Stimulated activated naive CD8-positive, alpha-beta T cell treated with anti-CD3 and anti-CD28 coated beads, Interleukin-15, Interleukin-2, amounts not matched to agents 100 U/mL and 50 U/mL, for 24 hours (primary cell): ENCODE measurements around the gene MRM2.

Source experiments
- ATAC-seq: fragments of 150-1000 bp; cut with Tn5 transposase; one replicate; pipeline ENCODE4 v1.10.0; 2021
- DNase-seq: peaks from one replicate; pipeline ENCODE4 v3.0.0; 2021

The MRM2 gene

DNA sequence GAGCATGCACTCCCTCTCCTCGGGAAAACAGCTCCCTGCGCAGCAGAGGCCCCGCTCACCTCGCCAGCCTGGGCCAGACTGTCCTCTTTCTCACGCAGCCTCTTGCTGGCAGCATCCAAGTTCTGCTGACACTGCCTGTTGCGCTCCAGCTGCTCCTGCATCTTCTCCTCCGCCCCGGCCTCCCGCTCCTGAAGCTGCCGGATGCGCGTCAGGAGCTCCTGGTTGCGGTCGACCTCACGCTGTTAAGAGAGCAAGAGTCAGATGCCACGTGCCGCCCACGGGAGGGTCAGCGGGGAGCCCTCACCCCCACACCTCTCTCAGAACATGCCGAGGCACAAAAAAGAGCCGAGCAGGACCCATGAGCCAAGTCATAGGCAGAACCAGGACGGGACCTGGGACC is 19.5 kb downstream of the MRM2 start:
- DNase-seq (no peak), ATAC-seq (no peak)

DNA sequence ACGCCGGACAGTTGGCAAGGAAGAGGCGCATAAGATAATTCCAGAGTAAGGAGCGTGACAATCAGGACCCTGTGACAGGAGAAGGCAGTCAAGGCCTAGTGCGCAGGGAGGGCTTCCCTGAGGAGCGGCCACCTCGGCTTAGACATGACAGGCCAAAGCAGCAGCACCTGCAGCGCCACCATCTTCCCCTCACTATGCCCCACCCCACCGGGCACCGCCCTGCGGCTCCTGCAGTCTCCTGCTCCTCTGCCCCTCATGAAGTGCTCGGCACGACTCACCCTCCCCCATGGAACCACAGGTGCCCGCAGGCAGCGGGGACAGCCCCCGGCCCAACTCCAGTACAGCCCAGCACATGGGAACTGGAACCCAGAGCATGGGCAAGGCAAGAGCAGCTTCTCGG is 21.1 kb downstream of the MRM2 start:
- no peak for DNase-seq
- ATAC-seq, result no peak

DNA sequence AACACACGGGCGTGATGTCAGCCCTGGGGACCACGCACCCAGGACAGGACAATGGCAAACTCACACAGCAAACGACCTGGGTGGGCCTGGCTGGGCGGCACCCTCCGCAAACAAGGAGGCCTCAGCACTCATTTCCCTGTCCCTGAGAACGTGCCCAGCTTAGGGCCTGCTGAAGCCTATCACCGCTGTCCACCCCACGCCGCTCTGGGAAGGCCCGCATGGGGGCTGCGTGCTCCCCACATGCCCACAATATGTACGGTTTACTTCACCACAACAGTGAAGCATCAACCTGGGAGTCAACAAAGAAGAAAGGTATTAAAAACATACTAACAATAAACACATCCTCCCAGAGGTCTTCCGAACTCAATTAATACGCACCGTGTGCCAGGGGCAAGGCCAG is 21.5 kb downstream of the MRM2 start:
- no peak for DNase-seq
- ATAC-seq, result no peak

DNA sequence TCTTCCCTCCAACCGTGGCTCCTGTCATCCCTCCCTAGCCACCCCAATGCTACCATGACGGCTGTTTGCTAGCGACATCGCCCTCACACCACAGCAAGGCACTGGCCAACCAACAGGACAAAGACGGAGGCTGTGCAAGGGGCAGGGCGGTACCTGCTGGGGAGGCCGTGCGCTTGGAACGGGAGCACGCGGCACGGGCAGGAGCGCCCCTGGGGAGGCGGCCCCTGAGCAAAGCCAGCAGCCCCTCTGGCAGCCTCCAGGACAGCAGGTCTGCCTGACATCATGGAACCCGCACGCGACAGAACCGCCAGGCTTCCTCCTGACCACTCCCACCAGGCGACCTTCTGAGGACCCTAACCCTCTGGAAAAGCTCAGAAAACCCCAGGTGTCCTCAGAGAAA is 22.0 kb downstream of the MRM2 start:
- DNase-seq, result no peak
- ATAC-seq, result no peak

- DNase-seq (no peak), ATAC-seq (no peak)
Measured at GRCh38 chr7:2219606-2220005, 22.4 kb downstream of the MRM2 start.

- DNase-seq, result no peak
Measured at GRCh38 chr7:2219136-2219535, 22.9 kb downstream of the MRM2 start.

GRCh38 chr7:2218444-2218785 is 23.6 kb downstream of the MRM2 start:
- no peak for DNase-seq
- ATAC-seq, result no peak

More at GRCh38 chr7:2219136-2219535, 22.9 kb downstream of the MRM2 start:
- ATAC-seq, result no peak

GRCh38 chr7:2217716-2218443 is 24.1 kb downstream of the MRM2 start:
- ATAC-seq (no peak), DNase-seq (no peak)

DNA sequence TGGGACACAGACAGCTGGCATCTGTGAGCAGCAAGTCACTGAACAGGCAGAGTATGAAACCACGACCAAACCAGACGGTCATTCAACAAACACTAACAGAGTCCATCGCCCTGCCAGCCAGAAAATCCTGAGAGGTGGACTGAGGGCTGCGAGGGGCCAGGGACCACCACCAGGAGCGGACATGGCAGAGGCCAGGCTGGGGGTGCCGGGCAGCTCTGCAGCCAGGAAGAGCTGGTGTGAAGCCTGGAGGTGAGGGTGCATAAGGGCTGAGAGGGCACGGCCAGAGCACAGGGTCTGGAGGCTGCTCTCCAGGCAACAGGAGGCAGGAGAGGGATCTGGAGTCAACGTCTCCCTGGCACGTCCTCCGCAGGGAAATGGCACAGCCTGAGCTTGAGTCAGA is 24.8 kb downstream of the MRM2 start:
- ATAC-seq (no peak), DNase-seq (no peak)

DNA sequence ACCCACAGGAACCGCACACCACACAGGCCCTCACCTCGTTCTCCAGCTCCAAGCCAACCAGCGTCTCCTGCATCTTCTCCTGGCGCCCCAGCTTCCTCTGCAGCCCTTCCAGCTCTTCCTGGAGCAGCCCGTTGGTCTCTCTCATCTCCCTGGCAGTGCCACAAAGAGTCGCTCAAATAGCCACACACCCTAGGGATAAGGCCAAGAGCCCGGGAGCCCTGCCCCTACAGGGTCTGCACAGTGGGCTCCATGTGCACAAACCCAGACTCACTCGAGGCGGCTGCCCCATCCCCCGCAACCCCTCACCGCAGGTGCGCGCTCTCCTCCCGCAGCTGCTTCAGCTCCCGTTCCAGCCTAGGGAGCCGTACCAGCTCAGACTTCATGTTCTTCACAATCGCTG is 26.2 kb downstream of the MRM2 start:
- DNase-seq (no peak), ATAC-seq (no peak)

GRCh38 chr7:2214636-2215035 is 27.4 kb downstream of the MRM2 start:
- ATAC-seq (peak; percentile 57), DNase-seq (no peak)

DNA sequence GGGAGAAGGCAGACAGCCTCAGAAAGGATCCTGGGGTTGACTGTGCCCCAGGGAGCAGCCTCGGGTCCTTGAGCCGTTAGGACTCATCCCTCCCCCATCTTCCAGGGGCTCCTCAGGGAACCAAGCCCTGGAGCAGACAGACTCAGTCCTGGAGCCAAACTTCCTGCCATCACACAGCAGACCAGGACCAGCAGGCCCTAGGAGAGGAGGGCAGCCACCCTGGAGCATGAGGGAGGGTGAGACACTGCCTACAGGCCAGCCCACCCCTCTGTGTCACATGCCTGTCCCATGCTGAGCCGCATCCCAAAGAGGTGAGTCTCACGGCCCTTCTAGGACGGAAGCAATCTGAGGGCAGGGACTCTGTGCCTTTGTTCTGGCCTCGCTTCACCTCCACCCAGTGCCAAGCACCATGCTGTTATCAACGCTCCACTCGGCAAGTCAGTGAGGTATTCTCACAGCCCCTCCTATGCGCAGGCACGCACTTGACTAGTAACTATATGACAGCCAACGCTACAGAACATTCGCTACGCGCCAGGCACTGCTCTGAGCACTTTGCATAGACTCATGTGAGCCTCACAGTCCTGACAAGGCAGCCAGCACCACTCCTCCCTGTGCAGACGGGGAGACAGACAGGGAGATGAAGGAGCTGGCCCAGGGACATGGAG is 28.3 kb downstream of the MRM2 start:
- no peak for DNase-seq
- ATAC-seq, result no peak

- no peak for DNase-seq
Measured at GRCh38 chr7:2212906-2213305, 29.1 kb downstream of the MRM2 start.

GRCh38 chr7:2211926-2212325 is 30.1 kb downstream of the MRM2 start:
- ATAC-seq (no peak), DNase-seq (no peak)

More at GRCh38 chr7:2212906-2213305, 29.1 kb downstream of the MRM2 start:
- ATAC-seq, result no peak

GRCh38 chr7:2211259-2211880 is 30.6 kb downstream of the MRM2 start:
- ATAC-seq (no peak), DNase-seq (no peak)

- DNase-seq (no peak), ATAC-seq (no peak)
Measured at GRCh38 chr7:2210551-2211258, 31.3 kb downstream of the MRM2 start.

- no peak for ATAC-seq
Measured at GRCh38 chr7:2209961-2210323, 32.1 kb downstream of the MRM2 start.

GRCh38 chr7:2209146-2209960 is 32.7 kb downstream of the MRM2 start:
- DNase-seq, result peak; percentile 47

More at GRCh38 chr7:2209961-2210323, 32.1 kb downstream of the MRM2 start:
- DNase-seq, result no peak

GRCh38 chr7:2208712-2209111 is 33.3 kb downstream of the MRM2 start:
- DNase-seq (no peak), ATAC-seq (no peak)

More at GRCh38 chr7:2209146-2209960, 32.7 kb downstream of the MRM2 start:
- peak; percentile 64 for ATAC-seq

GRCh38 chr7:2205036-2205780 is 36.8 kb downstream of the MRM2 start:
- ATAC-seq (no peak), DNase-seq (no peak)

DNA sequence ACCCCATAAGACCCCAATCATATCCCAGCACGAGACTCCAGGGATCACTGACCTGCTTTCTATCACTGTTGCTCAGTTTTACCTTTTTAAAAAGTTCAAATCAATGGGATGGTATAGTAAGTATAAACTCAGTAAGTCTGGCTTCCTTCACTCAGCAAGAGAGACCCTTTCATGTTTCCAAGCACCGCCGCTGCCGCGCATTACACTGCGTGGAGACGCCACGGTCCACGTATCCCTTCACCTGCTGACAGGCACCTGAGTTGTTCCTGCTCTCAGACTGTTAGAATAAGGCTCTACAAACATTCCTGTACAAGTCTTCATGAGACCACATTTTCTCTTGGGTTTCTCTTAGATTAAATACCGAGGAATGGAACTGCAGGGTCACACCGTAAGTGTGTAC is 37.6 kb downstream of the MRM2 start:
- no peak for DNase-seq
- ATAC-seq, result no peak
